VCaP (cell line): Measurements from ENCODE around the gene PLOD2.

ENCODE experiments used
- H3K27ac ChIP-seq: fragments of 450-650 bp; 2 replicates; pipeline ENCODE4 v1.5.1; 2017
- TF ChIP-seq, protein P1 (sequence below): fragments of 450-650 bp; conservative IDR thresholded peaks from 2 replicates; pipeline ENCODE4 v1.5.1; 2017; ENCODE audit warnings: mild to moderate bottlenecking, moderate library complexity

Gene PLOD2

DNA sequence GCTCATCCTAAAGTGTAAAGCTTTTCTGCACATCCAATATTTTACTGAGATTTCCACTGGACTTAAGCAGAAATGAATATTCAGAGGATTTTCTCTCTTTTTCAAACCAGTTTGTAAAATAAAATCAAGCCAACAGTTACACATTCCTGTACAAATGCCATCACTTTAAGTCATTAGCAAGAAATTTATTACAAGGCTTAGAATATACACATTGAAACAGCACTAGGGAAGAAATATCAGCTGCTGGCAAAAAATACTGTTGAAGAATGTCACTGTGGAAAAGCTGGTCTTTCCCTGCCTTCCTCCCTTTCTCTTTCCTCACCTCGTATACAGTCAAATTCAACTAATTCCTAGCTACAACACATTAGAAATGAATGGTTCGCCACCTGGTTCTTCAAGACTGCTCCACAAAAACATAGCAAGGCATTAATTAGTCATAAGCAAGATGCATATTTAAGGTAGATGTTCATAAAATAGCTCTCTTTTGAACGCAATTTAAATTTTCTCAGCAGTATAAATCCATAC lies 21.3 kb downstream of the PLOD2 start:
- TF ChIP-seq, protein P1, sequence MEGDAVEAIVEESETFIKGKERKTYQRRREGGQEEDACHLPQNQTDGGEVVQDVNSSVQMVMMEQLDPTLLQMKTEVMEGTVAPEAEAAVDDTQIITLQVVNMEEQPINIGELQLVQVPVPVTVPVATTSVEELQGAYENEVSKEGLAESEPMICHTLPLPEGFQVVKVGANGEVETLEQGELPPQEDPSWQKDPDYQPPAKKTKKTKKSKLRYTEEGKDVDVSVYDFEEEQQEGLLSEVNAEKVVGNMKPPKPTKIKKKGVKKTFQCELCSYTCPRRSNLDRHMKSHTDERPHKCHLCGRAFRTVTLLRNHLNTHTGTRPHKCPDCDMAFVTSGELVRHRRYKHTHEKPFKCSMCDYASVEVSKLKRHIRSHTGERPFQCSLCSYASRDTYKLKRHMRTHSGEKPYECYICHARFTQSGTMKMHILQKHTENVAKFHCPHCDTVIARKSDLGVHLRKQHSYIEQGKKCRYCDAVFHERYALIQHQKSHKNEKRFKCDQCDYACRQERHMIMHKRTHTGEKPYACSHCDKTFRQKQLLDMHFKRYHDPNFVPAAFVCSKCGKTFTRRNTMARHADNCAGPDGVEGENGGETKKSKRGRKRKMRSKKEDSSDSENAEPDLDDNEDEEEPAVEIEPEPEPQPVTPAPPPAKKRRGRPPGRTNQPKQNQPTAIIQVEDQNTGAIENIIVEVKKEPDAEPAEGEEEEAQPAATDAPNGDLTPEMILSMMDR, result no peak
- no peak overlapping the region for H3K27ac ChIP-seq

DNA sequence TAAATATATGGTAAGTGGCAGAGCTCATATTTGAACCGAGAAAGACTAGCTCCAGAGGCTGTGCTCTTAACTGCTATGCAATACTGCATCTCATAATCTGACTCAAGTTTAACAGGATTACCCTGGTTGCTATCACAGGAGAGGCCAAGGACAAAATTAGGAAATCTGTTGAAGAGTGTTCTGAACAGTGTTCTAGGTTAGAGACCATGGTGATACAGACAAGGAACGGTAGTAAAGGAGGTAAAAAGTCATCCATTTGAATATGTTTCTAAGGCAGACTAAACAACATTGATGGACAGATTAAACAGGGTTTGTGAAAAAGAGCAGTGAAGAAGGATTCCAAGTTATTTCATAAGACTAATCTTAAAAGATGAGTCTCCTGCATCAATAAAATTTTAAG lies 22.1 kb downstream of the PLOD2 start:
- no peak overlapping the region for H3K27ac ChIP-seq

DNA sequence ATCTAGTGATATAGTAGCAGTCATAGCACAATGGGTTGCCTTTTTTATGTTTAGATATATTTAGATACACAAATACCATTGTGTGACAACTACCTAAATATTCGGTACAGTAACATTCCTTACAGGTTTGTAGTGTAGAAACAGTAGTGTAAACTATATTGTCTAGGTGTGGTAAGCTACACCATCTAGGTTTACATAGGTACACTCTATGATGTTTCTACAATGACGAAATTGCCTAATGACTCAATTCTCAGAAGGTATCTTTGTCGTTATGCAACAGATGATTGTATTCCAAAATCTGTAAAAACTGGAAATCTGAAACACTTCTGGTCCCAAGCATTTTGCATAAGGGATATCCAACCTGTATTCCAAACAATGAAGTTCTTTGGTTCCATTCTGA lies 24.3 kb downstream of the PLOD2 start:
- no peak overlapping the region for H3K27ac ChIP-seq
- TF ChIP-seq, protein P1, result no peak

More for the DNA sequence above, 22.1 kb downstream of the PLOD2 start:
- TF ChIP-seq, protein P1, result no peak

DNA sequence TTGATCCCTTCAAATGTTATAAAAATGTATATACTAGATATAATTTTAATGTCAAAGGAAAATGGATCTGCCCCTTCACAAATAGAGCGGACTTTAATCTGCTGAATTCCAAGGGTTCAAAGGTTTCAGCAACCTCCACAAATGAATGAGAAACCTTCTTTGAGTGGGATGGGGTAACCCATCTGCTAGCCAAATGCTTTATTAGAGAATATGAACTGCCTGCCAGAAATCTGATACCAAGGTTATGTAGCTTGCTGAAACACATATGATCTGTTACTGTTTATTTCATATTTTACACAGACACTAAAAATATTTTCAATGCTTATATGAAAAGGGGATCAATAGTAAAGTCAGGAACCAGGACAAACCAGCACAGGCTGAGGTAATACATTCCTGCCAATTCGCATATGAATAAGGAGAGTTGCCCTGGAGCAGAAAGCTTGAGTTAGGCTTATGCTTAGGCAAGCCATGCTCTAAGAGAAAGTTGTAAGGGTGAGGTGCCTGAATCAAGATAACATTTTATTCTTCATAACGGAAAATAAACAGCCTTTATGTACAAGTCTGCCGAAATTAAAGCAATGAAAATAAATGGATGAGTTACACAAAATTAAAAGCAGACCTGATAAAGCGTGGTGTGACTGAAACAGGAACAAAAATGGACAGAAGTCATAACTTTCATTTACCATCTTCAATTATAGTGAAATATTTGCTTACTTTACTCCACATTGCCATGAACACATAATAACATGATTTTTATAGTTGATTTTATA lies 26.5 kb downstream of the PLOD2 start:
- TF ChIP-seq, protein P1, result no peak
- no peak overlapping the region for H3K27ac ChIP-seq

DNA sequence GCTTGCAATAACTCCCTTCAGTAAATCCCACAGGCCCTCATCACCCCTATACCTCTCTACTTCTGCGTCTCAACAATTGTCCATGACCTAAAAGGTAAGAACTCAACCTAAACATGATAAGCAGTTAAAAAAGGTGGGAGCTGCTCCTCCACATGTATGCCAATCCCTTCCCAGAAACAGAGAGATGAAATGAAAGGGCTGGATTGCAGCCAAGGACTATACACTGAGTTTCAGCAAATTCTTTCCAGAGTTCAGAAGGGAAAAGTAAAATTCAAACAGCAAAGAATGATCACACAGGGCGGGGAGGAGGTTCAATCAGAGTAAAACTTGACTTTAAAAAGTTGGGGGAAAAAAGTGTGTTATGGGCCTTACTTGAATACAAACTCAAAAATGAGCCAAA lies 27.5 kb downstream of the PLOD2 start:
- H3K27ac ChIP-seq, result no peak overlapping the region
- TF ChIP-seq, protein P1, result no peak

DNA sequence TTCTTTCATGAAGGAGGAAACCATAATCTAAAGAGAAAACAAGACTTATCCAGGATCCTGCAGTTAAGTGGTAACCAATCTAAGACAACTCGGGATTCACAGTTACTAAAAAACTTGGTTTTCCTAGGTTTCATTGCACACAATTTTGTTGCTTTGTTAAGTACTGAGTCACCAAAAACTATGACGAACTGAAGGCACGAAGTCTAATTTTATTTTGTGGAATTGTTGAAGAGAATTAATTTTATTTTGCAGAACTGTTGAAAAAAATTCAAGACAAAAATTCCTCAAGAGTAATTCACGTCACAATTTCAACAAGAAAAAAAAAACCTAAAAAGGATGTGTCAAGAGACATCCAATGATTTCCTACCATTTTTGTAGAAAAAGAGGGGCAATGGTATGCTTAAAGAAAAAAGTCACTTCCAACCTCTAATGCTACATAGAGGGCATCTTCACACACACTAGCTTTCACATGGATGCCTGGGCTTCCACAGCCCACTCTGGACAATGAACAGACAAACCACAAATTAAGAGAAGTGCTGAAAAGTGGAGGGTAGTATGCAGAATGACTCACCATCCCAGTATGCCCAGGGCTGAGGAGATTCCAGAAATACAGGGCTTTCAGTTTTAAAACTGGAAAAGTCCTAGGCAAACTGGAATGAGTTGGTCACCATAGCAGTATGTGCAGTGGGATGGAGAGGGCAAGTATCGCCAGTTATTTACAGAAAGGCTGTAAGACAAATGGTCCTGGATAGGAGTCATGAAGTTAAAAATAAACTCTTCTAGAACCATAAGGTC lies 29.2 kb downstream of the PLOD2 start:
- TF ChIP-seq, protein P1, result no peak
- no peak overlapping the region for H3K27ac ChIP-seq

DNA sequence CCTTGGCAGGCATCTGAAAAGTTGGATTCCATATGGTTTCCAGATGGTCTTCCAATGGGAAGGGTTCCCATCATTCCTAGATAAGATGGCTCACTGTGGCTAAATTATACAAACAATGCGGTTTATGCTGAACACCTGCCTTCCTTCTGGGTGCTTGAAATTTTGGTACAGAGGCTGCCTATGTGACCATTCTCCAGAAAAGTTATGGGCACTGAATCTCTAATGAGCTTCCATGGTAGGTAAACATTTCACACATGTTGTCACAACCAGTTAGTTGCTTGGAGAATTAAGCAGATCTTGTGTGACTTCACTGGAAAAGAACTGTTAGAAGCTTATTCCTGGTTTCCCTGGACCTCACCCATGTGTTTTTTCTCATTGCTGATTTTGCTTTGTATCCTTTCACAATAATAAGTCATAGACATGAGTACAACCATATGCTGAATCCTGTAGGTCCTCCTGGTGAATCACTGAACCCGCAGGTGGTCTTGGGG lies 30.1 kb downstream of the PLOD2 start:
- TF ChIP-seq, protein P1, result no peak
- H3K27ac ChIP-seq, result no peak overlapping the region
